IMR-90 (cell line): ENCODE results near the gene ADGRG3. TPM values are rescaled to one million over a fixed set of nuclear protein-coding genes. Genes with fewer than 3 reads are reported as not detected.

Experiments used
- ATAC-seq: fragments of 200-7000 bp; cut with Tn5 transposase; 2 replicates; pipeline ENCODE4 v1.9.1; 2020; ENCODE audit warnings: low read depth, mild to moderate bottlenecking, moderate library complexity
- BruUV-seq: library from RNA; stranded (reverse); fragments of 400-500 nt; replicated peaks from 2 replicates; lab custom pipeline; 2021; lab: Mats Ljungman, UMichigan
- CTCF ChIA-PET: fragments of 300-600 bp; formaldehyde crosslinking; extraction: SDS; loops from one replicate; lab custom pipeline; 2021; ENCODE audit warnings: antibody characterized with exemption; lab: Yijun Ruan, JAX
- POLR2A ChIA-PET: fragments of 300-600 bp; sonication (Branson Sonifier 250); formaldehyde crosslinking; loops from one replicate; lab custom pipeline; 2022; ENCODE audit warnings: antibody characterized with exemption; ENCODE audit not compliant: unreplicated experiment; lab: Charles Lee
- DNase-seq: peaks from one replicate; pipeline ENCODE4 v3.0.0; 2013
- H2AFZ ChIP-seq: replicated peaks from 2 replicates; pipeline ENCODE3; 2013; ENCODE audit warnings: low read length, mild to moderate bottlenecking; ENCODE audit not compliant: poor library complexity
- H2AK5ac ChIP-seq: 2 replicates; pipeline ENCODE4 v1.6.1; 2013; ENCODE audit warnings: low read depth, low read length, inconsistent platforms
- H2AK9ac ChIP-seq: replicated peaks from 2 replicates; pipeline ENCODE3; 2013; ENCODE audit warnings: mild to moderate bottlenecking, low read depth, low read length, moderate library complexity; ENCODE audit not compliant: poor library complexity
- H2BK120ac ChIP-seq: 2 replicates; pipeline ENCODE4 v1.6.1; 2013; ENCODE audit warnings: low read depth, low read length, inconsistent platforms
- H2BK15ac ChIP-seq: 3 replicates; pipeline ENCODE4 v1.6.1; 2013; ENCODE audit warnings: low read depth, low read length, inconsistent platforms
- H2BK20ac ChIP-seq: 2 replicates; pipeline ENCODE4 v1.6.1; 2013; ENCODE audit warnings: low read depth, mild to moderate bottlenecking, inconsistent platforms, low read length, moderate library complexity
- H2BK5ac ChIP-seq: 2 replicates; pipeline ENCODE4 v1.6.1; 2013; ENCODE audit warnings: mild to moderate bottlenecking, low read depth, low read length, inconsistent platforms; ENCODE audit not compliant: poor library complexity, severe bottlenecking
- H3K14ac ChIP-seq: replicated peaks from 2 replicates; pipeline ENCODE4 v1.6.1; 2013; ENCODE audit warnings: low read depth, low read length, inconsistent platforms
- H3K18ac ChIP-seq: 2 replicates; pipeline ENCODE4 v1.6.1; 2013; ENCODE audit warnings: low read depth, low read length, control low read depth
- H3K23ac ChIP-seq: 2 replicates; pipeline ENCODE4 v1.6.1; 2013; ENCODE audit warnings: low read depth, low read length, inconsistent platforms
- H3K27ac ChIP-seq: 2 replicates; pipeline ENCODE4 v1.5.1; 2013; ENCODE audit warnings: mild to moderate bottlenecking, control low read depth, low read length; ENCODE audit not compliant: insufficient read depth
- H3K27me3 ChIP-seq: 2 replicates; pipeline ENCODE4 v1.6.1; 2013; ENCODE audit warnings: low read length; ENCODE audit not compliant: control insufficient read depth, insufficient read depth
- H3K36me3 ChIP-seq: 2 replicates; pipeline ENCODE4 v1.6.1; 2013; ENCODE audit warnings: low read length, mixed read lengths; ENCODE audit not compliant: control insufficient read depth, insufficient read depth
- H3K4ac ChIP-seq: 2 replicates; pipeline ENCODE4 v1.6.1; 2013; ENCODE audit warnings: low read depth, low read length, inconsistent platforms
- H3K4me1 ChIP-seq: 2 replicates; pipeline ENCODE4 v1.6.1; 2013; ENCODE audit warnings: low read length, mixed read lengths; ENCODE audit not compliant: control insufficient read depth, insufficient read depth
- H3K4me2 ChIP-seq: 2 replicates; pipeline ENCODE4 v1.6.1; 2013; ENCODE audit warnings: low read depth, mild to moderate bottlenecking, control low read depth, low read length, moderate library complexity
- H3K4me3 ChIP-seq: 2 replicates; pipeline ENCODE4 v1.5.1; 2013; ENCODE audit warnings: low read depth, mild to moderate bottlenecking, control low read depth, low read length, moderate library complexity; ENCODE audit not compliant: insufficient read depth
- H3K56ac ChIP-seq: 2 replicates; pipeline ENCODE4 v1.6.1; 2013; ENCODE audit warnings: low read length, inconsistent platforms; ENCODE audit not compliant: insufficient read depth; ENCODE audit errors: extremely low read depth
- H3K79me1 ChIP-seq, 2 experiments: 2 replicates each; pipeline ENCODE4 v1.6.1; 2013; ENCODE audit warnings: low read length in 2 of 2, inconsistent platforms in 1 of 2, low read depth in 1 of 2
- H3K9ac ChIP-seq: 2 replicates; pipeline ENCODE4 v1.6.1; 2013; ENCODE audit warnings: low read depth, low read length, control low read depth
- H3K9me1 ChIP-seq: 2 replicates; pipeline ENCODE4 v1.6.1; 2013; ENCODE audit warnings: low read length, inconsistent platforms; ENCODE audit not compliant: insufficient read depth
- H3K9me3 ChIP-seq: 2 replicates; pipeline ENCODE4 v1.6.1; 2013; ENCODE audit warnings: low read length; ENCODE audit not compliant: control insufficient read depth, insufficient read depth
- H4K20me1 ChIP-seq: 2 replicates; pipeline ENCODE4 v1.6.1; 2013; ENCODE audit warnings: low read length, inconsistent platforms; ENCODE audit not compliant: insufficient read depth
- H4K5ac ChIP-seq: 2 replicates; pipeline ENCODE4 v1.6.1; 2013; ENCODE audit warnings: mild to moderate bottlenecking, low read depth, low read length, control low read depth
- H4K8ac ChIP-seq, 2 experiments: 2 replicates each; pipeline ENCODE4 v1.6.1; 2013; ENCODE audit warnings: low read depth in 2 of 2, low read length in 2 of 2, control low read depth in 1 of 2, inconsistent platforms in 1 of 2
- H4K91ac ChIP-seq: 2 replicates; pipeline ENCODE4 v1.6.1; 2013; ENCODE audit warnings: low read depth, low read length, inconsistent platforms; ENCODE audit not compliant: insufficient read depth
- BHLHE40 ChIP-seq: fragments of 150-350 bp; IDR thresholded peaks from 2 replicates; pipeline ENCODE4 v1.6.1; 2016; ENCODE audit warnings: mild to moderate bottlenecking, low read depth, low read length
- CEBPB ChIP-seq: IDR thresholded peaks from 2 replicates; pipeline ENCODE4 v1.6.1; 2012; ENCODE audit warnings: low read depth, low read length, improper control_type of control experiment
- CHD1 ChIP-seq: IDR thresholded peaks from 2 replicates; pipeline ENCODE4 v1.6.1; 2012; ENCODE audit warnings: low read depth, low read length, improper control_type of control experiment
- FOS ChIP-seq: fragments of 150-350 bp; IDR thresholded peaks from 2 replicates; pipeline ENCODE4 v1.6.1; 2016; ENCODE audit warnings: low read depth, low read length
- MAFK ChIP-seq: IDR thresholded peaks from 2 replicates; pipeline ENCODE4 v1.6.1; 2012; ENCODE audit warnings: low read depth, low read length, improper control_type of control experiment
- MAZ ChIP-seq: IDR thresholded peaks from 2 replicates; pipeline ENCODE4 v1.6.1; 2012; ENCODE audit warnings: low read depth, mild to moderate bottlenecking, low read length, improper control_type of control experiment, moderate library complexity, borderline replicate concordance
- MXI1 ChIP-seq: IDR thresholded peaks from 2 replicates; pipeline ENCODE4 v1.6.1; 2012; ENCODE audit warnings: low read depth, mild to moderate bottlenecking, low read length, moderate library complexity, borderline replicate concordance
- NFE2L2 ChIP-seq: fragments of 150-350 bp; IDR thresholded peaks from 2 replicates; pipeline ENCODE4 v1.6.1; 2016; ENCODE audit warnings: low read depth, mild to moderate bottlenecking, low read length
- POLR2A ChIP-seq: IDR thresholded peaks from 2 replicates; pipeline ENCODE4 v1.6.1; 2012; ENCODE audit warnings: mild to moderate bottlenecking, low read depth, low read length
- RAD21 ChIP-seq: IDR thresholded peaks from 2 replicates; pipeline ENCODE4 v1.6.1; 2012; ENCODE audit warnings: low read length, improper control_type of control experiment
- RCOR1 ChIP-seq: IDR thresholded peaks from 2 replicates; pipeline ENCODE4 v1.6.1; 2012; ENCODE audit warnings: mild to moderate bottlenecking, low read length, improper control_type of control experiment; ENCODE audit not compliant: insufficient replicate concordance
- RFX5 ChIP-seq: IDR thresholded peaks from 2 replicates; pipeline ENCODE4 v1.8.0; 2012; ENCODE audit warnings: low read depth, mild to moderate bottlenecking, low read length, moderate library complexity
- SMC3 ChIP-seq: fragments of 150-350 bp; IDR thresholded peaks from 2 replicates; pipeline ENCODE4 v1.6.1; 2016; ENCODE audit warnings: low read depth, mild to moderate bottlenecking, antibody characterized with exemption, low read length, moderate library complexity
- WGBS, 2 experiments: methylation state at CpG; one replicate each; pipeline versions ENCODE4 v1.1.5 to v1.1.7; 2013; ENCODE audit warnings: missing lambda C conversion rate in 2 of 2; ENCODE audit not compliant: insufficient read length in 1 of 2; ENCODE audit errors: extremely low coverage in 2 of 2; 5-methylcytosine and 5-hydroxymethylcytosine counted together
- dilution Hi-C: fragments of 300-500 bp; cut with HindIII; formaldehyde crosslinking; loops from one replicate; pipeline ENCODE4 v1.14.3; 2018; ENCODE audit warnings: low sequenced_read_pairs; ENCODE audit not compliant: unreplicated experiment
- in situ Hi-C: fragments of 300-500 bp; cut with MboI; formaldehyde crosslinking; loops from 3 replicates; pipeline ENCODE4 v1.14.3; 2019; ENCODE audit warnings: low sequenced_read_pairs, inconsistent platforms, mixed read lengths
- intact Hi-C: fragments of 100-400 bp; cut with micrococcal nuclease; formaldehyde crosslinking; loops from 2 replicates; pipeline ENCODE4 v1.10.0; 2022
- polyA plus RNA-seq, 3 experiments: library from polyadenylated mRNA; depleted of rRNA; stranded (reverse); fragments of >200 nt; gene quantifications; 2 replicates each; pipeline ENCODE4 v1.2.3, GENCODE V29; 2012; ENCODE audit warnings: low replicate concordance in 1 of 3
- total RNA-seq: library from RNA; depleted of rRNA; stranded (reverse); fragments of >200 nt; gene quantifications from 2 replicates; pipeline ENCODE4 v1.2.3, GENCODE V29; 2012
- TF ChIP-seq, protein P1 (sequence below): fragments of 150-350 bp; IDR thresholded peaks from 2 replicates; pipeline ENCODE4 v1.6.1; 2016; ENCODE audit warnings: low read depth, mild to moderate bottlenecking, low read length, moderate library complexity, borderline replicate concordance
- TF ChIP-seq, protein P2 (sequence below): fragments of 150-350 bp; IDR thresholded peaks from 2 replicates; pipeline ENCODE4 v1.6.1; 2017; ENCODE audit warnings: mild to moderate bottlenecking, antibody characterized with exemption, low read length, low read depth
- TF ChIP-seq, protein P3 (sequence below): conservative IDR thresholded peaks from 2 replicates; pipeline ENCODE4 v1.5.1; 2012; ENCODE audit warnings: mild to moderate bottlenecking, low read depth, low read length, improper control_type of control experiment

ADGRG3 gene
- total and polyA plus RNA-seq, 2 of the 4 experiments (the other 2 are of a cell fraction) = not detected

DNA sequence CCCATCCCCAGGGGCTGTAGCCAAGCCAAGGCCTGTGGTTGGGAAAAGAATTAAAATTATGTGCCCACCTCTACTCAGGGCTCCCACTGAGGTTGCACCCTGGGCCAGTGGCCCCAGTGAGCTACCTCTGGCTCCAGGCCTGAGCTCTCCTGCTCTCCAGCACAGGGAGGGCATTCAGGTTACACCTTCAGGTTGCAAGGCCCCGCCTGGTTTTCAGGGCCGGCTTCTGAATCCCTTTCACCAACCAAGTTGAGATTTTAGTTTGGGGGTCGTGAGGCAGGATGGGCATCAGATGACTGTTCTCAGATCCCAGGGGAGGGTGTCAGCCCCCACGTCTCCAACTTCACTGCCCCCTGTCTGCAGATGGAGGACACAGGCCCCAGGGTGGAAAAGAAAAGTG lies 59.5 kb downstream of the ADGRG3 start:
- ATAC-seq (no peak), DNase-seq (no peak)
- no peak overlapping the region for H3K9ac ChIP-seq
- no peak overlapping the region for H3K56ac ChIP-seq
- no peak for TF ChIP-seq RFX5
- no peak for TF ChIP-seq RCOR1
- TF ChIP-seq POLR2A = no peak
- TF ChIP-seq, protein P1, sequence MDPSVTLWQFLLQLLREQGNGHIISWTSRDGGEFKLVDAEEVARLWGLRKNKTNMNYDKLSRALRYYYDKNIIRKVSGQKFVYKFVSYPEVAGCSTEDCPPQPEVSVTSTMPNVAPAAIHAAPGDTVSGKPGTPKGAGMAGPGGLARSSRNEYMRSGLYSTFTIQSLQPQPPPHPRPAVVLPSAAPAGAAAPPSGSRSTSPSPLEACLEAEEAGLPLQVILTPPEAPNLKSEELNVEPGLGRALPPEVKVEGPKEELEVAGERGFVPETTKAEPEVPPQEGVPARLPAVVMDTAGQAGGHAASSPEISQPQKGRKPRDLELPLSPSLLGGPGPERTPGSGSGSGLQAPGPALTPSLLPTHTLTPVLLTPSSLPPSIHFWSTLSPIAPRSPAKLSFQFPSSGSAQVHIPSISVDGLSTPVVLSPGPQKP = no peak
- TF ChIP-seq MXI1 = no peak
- TF ChIP-seq, protein P2, sequence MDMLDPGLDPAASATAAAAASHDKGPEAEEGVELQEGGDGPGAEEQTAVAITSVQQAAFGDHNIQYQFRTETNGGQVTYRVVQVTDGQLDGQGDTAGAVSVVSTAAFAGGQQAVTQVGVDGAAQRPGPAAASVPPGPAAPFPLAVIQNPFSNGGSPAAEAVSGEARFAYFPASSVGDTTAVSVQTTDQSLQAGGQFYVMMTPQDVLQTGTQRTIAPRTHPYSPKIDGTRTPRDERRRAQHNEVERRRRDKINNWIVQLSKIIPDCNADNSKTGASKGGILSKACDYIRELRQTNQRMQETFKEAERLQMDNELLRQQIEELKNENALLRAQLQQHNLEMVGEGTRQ = no peak
- TF ChIP-seq MAZ = no peak
- TF ChIP-seq CEBPB = no peak
- no peak for TF ChIP-seq SMC3
- no peak for TF ChIP-seq BHLHE40
- TF ChIP-seq RAD21 = no peak
- no peak for TF ChIP-seq FOS
- TF ChIP-seq, protein P3, sequence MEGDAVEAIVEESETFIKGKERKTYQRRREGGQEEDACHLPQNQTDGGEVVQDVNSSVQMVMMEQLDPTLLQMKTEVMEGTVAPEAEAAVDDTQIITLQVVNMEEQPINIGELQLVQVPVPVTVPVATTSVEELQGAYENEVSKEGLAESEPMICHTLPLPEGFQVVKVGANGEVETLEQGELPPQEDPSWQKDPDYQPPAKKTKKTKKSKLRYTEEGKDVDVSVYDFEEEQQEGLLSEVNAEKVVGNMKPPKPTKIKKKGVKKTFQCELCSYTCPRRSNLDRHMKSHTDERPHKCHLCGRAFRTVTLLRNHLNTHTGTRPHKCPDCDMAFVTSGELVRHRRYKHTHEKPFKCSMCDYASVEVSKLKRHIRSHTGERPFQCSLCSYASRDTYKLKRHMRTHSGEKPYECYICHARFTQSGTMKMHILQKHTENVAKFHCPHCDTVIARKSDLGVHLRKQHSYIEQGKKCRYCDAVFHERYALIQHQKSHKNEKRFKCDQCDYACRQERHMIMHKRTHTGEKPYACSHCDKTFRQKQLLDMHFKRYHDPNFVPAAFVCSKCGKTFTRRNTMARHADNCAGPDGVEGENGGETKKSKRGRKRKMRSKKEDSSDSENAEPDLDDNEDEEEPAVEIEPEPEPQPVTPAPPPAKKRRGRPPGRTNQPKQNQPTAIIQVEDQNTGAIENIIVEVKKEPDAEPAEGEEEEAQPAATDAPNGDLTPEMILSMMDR = no peak
- no peak for TF ChIP-seq MAFK
- no peak for TF ChIP-seq NFE2L2
- no peak for TF ChIP-seq CHD1
- in situ Hi-C loops (no loop called here), dilution Hi-C loops (no loop called here), intact Hi-C loops (no loop called here)
- no peak overlapping the region for H3K14ac ChIP-seq
- no peaks in the 10 kb centered on the region for H3K9me3 ChIP-seq
- H2BK15ac ChIP-seq = no peak overlapping the region
- no peak overlapping the region for H4K5ac ChIP-seq
- no peak overlapping the region for H2AK9ac ChIP-seq
- H2BK20ac ChIP-seq = no peak overlapping the region
- H3K36me3 ChIP-seq = no peaks in the 10 kb centered on the region
- no TSS peak for BruUV-seq
- CTCF ChIA-PET = no interaction called here
- H3K23ac ChIP-seq = no peak overlapping the region
- WGBS, 2 experiments = no CpG with 5 or more reads among the region's 4 CpGs
- no peak overlapping the region for H2AK5ac ChIP-seq
- H4K91ac ChIP-seq = no peak overlapping the region
- H3K18ac ChIP-seq = no peak overlapping the region
- no peak overlapping the region for H2AFZ ChIP-seq
- H3K9me1 ChIP-seq = no peaks in the 10 kb centered on the region
- no peaks in the 10 kb centered on the region for H3K79me1 ChIP-seq
- H2BK120ac ChIP-seq = no peak overlapping the region
- H3K4me1 ChIP-seq = no peaks in the 10 kb centered on the region
- peaks cover 5% of the 10 kb centered on the region for H3K27me3 ChIP-seq
- POLR2A ChIA-PET = no interaction called here
- no peak overlapping the region for H2BK5ac ChIP-seq
- no peak overlapping the region for H3K27ac ChIP-seq
- H3K4me2 ChIP-seq = no peak overlapping the region
- no peaks in the 10 kb centered on the region for H4K20me1 ChIP-seq
- no peak overlapping the region for H3K4me3 ChIP-seq
- no peak overlapping the region for H4K8ac ChIP-seq
- H3K4ac ChIP-seq = no peak overlapping the region
